OCI-LY1 (cell line): ENCODE results near the gene TUBGCP6.

Experiments
- EZH2 ChIP-seq: fragments of 200-600 bp; sonication (generic), shearing (Covaris generic); IDR thresholded peaks from 2 replicates; pipeline ENCODE4 v1.8.0; 2017; ENCODE audit warnings: borderline replicate concordance, mixed run types, mild to moderate bottlenecking, antibody characterized with exemption, low read length, moderate library complexity, mixed read lengths
- TF ChIP-seq, protein P1 (sequence below): fragments of 200-600 bp; sonication (generic), shearing (Covaris generic); IDR thresholded peaks from 2 replicates; pipeline ENCODE4 v1.5.1; 2017; ENCODE audit warnings: mild to moderate bottlenecking, antibody characterized with exemption, low read length, moderate library complexity, mixed read lengths

GRCh38 chr22:50250249-50250554, 5.4 kb upstream of the TUBGCP6 start:
- TF ChIP-seq, protein P1, sequence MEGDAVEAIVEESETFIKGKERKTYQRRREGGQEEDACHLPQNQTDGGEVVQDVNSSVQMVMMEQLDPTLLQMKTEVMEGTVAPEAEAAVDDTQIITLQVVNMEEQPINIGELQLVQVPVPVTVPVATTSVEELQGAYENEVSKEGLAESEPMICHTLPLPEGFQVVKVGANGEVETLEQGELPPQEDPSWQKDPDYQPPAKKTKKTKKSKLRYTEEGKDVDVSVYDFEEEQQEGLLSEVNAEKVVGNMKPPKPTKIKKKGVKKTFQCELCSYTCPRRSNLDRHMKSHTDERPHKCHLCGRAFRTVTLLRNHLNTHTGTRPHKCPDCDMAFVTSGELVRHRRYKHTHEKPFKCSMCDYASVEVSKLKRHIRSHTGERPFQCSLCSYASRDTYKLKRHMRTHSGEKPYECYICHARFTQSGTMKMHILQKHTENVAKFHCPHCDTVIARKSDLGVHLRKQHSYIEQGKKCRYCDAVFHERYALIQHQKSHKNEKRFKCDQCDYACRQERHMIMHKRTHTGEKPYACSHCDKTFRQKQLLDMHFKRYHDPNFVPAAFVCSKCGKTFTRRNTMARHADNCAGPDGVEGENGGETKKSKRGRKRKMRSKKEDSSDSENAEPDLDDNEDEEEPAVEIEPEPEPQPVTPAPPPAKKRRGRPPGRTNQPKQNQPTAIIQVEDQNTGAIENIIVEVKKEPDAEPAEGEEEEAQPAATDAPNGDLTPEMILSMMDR = no peak
- no peak for TF ChIP-seq EZH2
